ENCODE data around the gene PRRC2C.
"Not testable (repeated sequence)": the region's sequence is repeated elsewhere in the genome, so short reads cannot be mapped to it uniquely, and the experiment has no call there.

The PRRC2C gene

GRCh38 chr1:171590022-171590421 lies 104.7 kb downstream of the PRRC2C start:
- no peak for DNase-seq

GRCh38 chr1:171595324-171595723 lies 110.0 kb downstream of the PRRC2C start:
- DNase-seq, result no peak

GRCh38 chr1:171596119-171596518 lies 110.8 kb downstream of the PRRC2C start:
- DNase-seq, result no peak

DNA sequence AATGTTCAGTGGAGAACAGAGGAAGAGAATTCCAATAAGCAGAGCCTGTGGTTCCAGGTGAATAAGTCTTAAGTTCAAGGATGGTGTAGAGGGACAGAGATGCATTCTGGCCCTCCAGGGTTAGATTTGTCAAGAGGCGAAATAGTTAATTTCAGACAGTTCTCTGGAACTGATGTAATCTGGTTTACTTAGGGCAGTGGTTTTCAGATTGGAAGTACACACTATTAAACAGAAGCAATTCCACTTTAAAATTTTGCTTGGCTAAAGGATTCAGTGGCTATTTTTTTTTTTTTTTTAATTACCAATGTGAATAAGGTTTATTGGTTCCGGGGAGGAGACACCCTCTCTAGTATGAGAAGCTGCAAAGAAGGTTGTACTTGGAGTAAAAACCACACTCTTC lies 111.4 kb downstream of the PRRC2C start:
- no peak for DNase-seq

GRCh38 chr1:171597203-171597602 lies 111.9 kb downstream of the PRRC2C start:
- no peak for DNase-seq

- not testable (repeated sequence) for DNase-seq
Observed at GRCh38 chr1:171600310-171600709, 115.0 kb downstream of the PRRC2C start.

GRCh38 chr1:171600862-171601261 lies 115.5 kb downstream of the PRRC2C start:
- no peak for DNase-seq

GRCh38 chr1:171603042-171603441 lies 117.7 kb downstream of the PRRC2C start:
- not testable (repeated sequence) for DNase-seq

- DNase-seq, result no peak
Observed at GRCh38 chr1:171606402-171606941, 121.1 kb downstream of the PRRC2C start.

DNA sequence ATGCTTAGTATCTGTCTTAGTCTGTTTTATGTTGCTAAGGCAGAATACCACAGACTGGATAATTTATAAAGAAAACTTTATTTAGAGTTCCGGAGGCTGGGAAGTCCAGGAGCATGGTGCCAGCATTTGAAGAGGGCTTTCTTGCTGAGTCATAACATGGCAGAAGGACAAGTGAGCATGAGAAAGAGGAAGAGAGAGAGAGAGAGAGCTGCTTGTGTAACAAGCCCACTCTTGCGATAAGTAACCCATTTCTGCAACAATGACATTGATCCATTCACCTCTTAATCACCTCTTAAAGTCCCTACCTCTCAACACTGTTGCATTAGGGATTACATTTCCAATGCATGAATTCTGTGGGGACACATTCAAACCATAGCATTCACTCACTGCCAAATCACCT lies 125.1 kb downstream of the PRRC2C start:
- DNase-seq, result no peak

DNA sequence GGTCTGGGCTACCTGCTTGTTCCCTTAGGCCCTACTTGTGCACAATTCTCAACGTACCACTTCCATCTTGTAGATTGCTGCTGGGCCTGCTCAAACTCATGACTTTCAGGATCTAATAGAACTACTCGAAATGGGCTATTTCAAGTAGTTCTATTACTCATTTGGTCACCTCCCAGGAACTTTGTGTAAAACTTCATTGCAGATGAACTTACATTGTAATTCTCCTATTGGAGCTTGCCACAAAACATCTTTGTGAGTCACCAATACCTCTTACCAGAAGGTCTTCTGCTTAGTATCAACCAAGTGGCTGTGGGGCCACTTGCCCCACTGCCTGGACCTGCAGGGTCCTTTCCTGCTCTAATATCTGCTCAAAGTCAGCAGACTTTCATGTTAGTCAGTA lies 126.0 kb downstream of the PRRC2C start:
- no peak for DNase-seq

DNA sequence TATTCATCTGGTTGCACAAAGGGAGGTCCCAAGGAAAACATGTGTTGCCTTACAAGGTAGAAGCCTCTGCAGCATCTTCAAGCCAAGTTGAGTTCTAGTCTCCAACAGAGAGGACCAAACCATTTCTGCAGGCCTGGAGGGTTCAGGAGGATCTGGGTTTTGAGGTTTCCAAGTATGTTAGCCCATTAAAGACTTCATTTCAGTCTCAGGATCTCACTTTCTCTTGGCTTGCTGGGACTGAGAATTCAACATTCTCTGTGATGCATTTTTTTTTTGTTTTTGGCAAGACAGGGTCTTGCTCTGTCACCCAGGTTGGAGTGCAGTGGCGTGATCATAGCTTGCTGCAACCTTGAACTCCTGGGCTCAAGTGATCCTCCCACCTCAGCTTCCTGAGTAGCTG lies 128.0 kb downstream of the PRRC2C start:
- no peak for DNase-seq

DNA sequence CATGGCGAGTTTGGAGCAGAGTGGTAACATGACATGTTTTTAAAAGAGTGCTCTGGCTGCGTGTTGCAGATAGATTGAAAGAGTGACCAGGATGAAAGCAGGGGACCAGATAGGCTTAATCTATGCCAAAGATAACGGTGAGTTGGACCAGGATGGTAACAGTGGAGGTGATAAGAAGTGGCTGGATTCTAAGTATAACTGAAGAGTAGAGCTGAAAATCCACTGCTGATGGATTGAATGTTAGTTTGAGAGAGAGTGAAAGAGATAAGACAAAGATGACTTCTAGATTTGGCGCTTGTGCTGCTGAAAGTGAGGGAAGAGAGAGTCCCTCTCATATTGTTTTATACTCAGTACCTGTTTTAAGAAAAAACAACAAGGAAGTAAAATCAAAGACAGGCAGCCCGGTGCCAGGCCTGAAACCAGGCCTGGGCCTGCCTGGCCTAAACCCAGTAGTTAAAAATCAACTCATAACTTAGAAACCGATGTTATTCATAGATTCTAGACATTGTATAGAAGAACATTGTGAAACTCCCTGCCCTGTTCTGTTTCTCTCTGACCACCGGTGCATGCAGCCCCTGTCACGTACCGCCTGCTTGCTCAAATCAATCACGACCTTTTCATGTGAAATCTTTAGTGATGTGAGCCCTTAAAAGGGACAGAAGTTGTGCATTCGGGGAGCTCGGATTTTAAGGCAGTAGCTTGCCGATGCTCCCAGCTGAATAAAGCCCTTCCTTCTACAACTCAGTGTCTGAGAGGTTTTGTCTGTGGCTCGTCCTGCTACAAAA lies 130.0 kb downstream of the PRRC2C start:
- DNase-seq, result not testable (repeated sequence)

DNA sequence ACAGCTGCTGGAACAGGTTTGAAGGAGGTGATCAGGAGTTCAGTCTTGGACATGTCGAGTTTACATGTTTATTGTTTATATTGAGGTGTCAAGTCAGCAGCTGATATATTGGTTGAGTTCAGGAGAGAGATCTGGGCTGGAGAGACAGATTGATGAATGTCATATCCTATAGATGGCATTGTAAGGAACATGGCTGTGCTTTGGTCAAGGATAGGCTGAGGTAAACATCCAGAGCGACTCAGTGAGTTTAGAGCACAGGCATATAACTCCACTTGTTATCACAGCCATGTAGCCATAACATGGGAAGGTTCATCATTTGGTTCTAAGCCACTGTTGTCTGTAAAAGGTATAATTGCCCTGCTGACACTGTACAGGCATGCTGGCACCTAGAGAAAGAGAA lies 131.3 kb downstream of the PRRC2C start:
- no peak for DNase-seq

DNA sequence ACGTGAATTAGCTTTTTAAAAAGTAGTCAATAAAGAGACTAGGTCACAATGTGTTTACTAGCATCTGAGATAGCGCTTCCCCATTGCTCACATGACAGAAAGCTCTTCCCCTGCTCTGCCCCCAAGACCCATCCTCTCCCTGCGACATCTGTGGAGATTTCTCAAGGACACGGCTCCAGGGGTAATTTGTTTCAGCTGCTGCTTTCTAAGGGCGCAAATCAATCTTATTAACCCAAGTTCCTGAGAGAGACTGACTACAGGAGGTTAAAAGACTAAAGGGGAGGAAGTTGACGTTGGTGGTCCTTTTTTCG lies 136.8 kb downstream of the PRRC2C start, which contains the start of gene MYOCOS:
Gene MYOCOS, plus strand, starts transcription at position 92 of the 311 bp plus-strand sequence. CDS start 1,641 bp downstream, outside the sequence.
- DNase-seq, result no peak

- DNase-seq, result no peak
Observed at GRCh38 chr1:171623651-171624331, 138.5 kb downstream of the PRRC2C start.

DNA sequence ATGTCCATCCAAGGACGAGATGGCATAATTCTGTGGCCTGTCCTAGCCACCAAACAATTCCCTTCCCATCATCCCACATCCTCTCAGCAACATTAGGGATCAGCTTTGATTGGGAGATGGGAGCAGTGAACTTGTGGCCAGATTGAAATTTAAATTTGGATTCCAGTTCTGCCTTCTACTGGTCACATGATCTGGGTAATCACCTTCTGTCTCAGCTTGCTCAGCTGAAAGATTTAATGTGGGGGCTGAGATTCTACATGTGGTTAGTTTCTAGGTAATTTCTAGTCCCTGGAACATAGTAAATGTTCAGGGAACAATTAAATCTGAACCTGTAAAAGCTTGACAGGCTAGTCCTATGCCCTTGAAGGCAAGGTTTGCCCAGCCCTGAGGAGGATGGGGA lies 139.9 kb downstream of the PRRC2C start:
- no peak for DNase-seq

GRCh38 chr1:171627020-171627419 lies 141.7 kb downstream of the PRRC2C start:
- no peak for DNase-seq

DNA sequence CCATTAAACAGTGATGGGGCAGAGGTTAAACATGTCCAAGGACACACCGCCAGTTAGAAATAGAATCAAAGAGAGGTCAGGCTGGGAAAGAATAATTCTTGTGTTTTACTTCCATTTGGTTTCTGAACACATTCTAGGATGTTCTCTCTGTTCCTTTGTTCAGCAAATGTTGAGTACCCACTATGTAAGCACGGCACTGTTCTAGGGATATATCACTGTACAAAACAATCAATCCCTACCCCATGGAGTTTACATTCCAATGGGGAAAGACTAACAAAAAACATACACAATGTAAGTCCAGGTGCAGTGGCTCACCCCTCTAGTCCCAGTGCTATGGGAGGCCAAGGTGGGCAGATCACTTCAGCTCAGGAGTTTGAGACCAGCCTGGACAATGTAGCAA lies 142.9 kb downstream of the PRRC2C start:
- no peak for DNase-seq

- no peak for DNase-seq
Observed at GRCh38 chr1:171635661-171636060, 150.3 kb downstream of the PRRC2C start.

DNA sequence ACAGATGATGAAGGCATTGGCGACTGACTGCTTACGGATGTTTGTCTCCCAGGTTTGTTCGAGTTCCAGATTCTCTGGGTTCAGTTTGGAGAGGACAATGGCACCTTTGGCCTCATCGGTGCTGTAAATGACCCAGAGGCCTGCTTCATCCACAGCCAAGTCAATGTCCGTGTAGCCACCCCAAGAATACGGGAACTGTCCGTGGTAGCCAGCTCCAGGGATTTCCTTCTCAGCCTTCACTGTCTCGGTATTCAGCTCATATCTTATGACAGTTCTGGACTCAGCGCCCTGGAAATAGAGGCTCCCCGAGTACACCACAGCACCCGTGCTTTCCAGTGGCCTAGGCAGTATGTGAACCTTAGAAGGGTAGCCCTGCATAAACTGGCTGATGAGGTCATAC lies 150.8 kb downstream of the PRRC2C start:
- DNase-seq, result no peak

DNA sequence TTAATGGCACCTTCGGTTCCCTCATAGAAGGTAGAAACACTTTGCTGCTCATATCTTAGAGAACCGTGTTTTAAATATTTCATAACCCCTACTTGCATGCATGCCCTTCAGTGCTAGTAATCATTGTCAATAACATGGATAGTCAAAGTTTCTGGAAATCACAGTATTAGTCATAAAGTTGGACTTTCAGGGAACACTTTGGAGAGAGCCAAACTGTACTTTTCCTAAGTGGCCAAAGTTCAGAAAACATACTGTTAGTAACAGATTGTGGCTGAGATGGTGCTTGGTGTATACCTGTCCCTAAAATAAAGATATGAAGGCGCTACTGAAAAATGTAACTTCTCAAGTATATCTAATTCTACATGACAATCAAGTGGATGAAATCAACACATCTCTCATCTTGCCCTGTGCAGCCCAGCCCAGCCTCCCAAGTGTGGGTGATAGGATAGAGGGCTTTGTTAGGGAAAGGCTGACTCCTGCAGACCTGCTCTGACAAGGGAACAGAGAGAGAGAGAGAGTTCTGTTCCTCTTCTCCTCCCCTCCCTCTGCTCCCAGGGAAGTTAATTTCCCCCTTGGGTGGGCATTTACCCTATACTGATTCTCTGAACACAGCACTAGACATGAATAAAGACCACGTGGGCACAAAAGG lies 152.7 kb downstream of the PRRC2C start:
- no peak for DNase-seq

DNA sequence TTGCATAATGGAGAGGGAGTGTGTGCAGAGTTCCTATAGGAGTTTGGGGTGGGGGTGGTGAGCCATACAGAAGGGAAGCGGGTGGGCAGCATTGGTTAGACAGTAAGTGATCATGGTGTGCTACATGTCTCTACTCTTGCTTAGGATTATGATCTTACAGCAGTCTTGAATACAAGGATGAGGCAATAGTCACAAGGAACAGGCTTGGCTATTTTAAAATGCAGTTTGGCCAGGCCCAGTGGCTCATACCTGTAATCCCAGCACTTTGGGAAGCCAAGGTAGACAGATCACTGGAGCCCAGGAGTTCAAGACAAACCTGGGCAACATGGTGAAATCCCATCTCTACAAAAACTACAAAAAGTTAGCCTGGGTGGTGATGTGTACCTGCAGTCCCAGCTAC lies 154.9 kb downstream of the PRRC2C start:
- no peak for DNase-seq

Measured in NCI-H187 (cell line).